D721Med (cell line): ENCODE data around the gene ITGB7.
A peak's percentile ranks its signal among the peaks of the same experiment; 100 is the strongest.

ENCODE experiments used
- DNase-seq: peaks from one replicate; pipeline ENCODE4 v3.0.0; 2011; ENCODE audit warnings: low spot score; ENCODE audit not compliant: insufficient read length
- FAIRE-seq: peaks from 2 replicates; lab custom pipeline; 2011; peaks lifted over from hg19 to GRCh38; lab: Jason Lieb, UNC
- CTCF ChIP-seq: IDR thresholded peaks from 2 replicates; pipeline ENCODE4 v1.5.1; 2012; ENCODE audit warnings: mild to moderate bottlenecking, control low read depth; ENCODE audit not compliant: insufficient read depth; ENCODE audit errors: missing control alignments

Gene ITGB7

GRCh38 chr12:53215497-53215896 is 8.4 kb upstream of the ITGB7 start:
- TF ChIP-seq CTCF: no peak
- FAIRE-seq (no peak), DNase-seq (no peak)

- no peak for FAIRE-seq
- DNase-seq: no peak
Observed at GRCh38 chr12:53214687-53215455, 7.8 kb upstream of the ITGB7 start.

GRCh38 chr12:53214221-53214620 is 7.2 kb upstream of the ITGB7 start:
- FAIRE-seq (no peak), DNase-seq (no peak)
- no peak for TF ChIP-seq CTCF

More at GRCh38 chr12:53214687-53215455, 7.8 kb upstream of the ITGB7 start:
- TF ChIP-seq CTCF: no peak

- DNase-seq: peak; percentile 98
- no peak for FAIRE-seq
- peak; percentile 92 for TF ChIP-seq CTCF
Observed at GRCh38 chr12:53213348-53213747, 6.3 kb upstream of the ITGB7 start.

GRCh38 chr12:53212931-53213330 is 5.9 kb upstream of the ITGB7 start:
- TF ChIP-seq CTCF: no peak
- FAIRE-seq (no peak), DNase-seq (no peak)

GRCh38 chr12:53211476-53212381 is 4.7 kb upstream of the ITGB7 start:
- peak; percentile 34 for TF ChIP-seq CTCF
- FAIRE-seq (no peak), DNase-seq (no peak)

- FAIRE-seq (no peak), DNase-seq (no peak)
- no peak for TF ChIP-seq CTCF
Observed at GRCh38 chr12:53210843-53211242, 3.8 kb upstream of the ITGB7 start.
